Calu3 (cell line): Measurements from ENCODE around the gene PTF1A. TPM values are rescaled to one million over a fixed set of nuclear protein-coding genes. Genes with fewer than 3 reads are reported as not detected.

Experiments used
- BruUV-seq: library from RNA; stranded (reverse); fragments of 400-500 nt; replicated peaks from 2 replicates; lab custom pipeline; 2021; lab: Mats Ljungman, UMichigan
- CTCF ChIA-PET: fragments of 300-600 bp; sonication (Branson Sonifier 250); formaldehyde crosslinking; loops from one replicate; lab custom pipeline; 2022; ENCODE audit warnings: antibody characterized with exemption; lab: Charles Lee
- DNase-seq: peaks from one replicate; pipeline ENCODE4 v3.0.0; 2022
- H3K27ac Mint-ChIP-seq: one replicate; pipeline ENCODE4 v1.8.0; 2022; ENCODE audit warnings: mixed read lengths; ENCODE audit not compliant: unreplicated experiment
- H3K27me3 Mint-ChIP-seq: one replicate; pipeline ENCODE4 v1.8.0; 2022; ENCODE audit warnings: mixed read lengths; ENCODE audit not compliant: unreplicated experiment
- H3K36me3 Mint-ChIP-seq: one replicate; pipeline ENCODE4 v1.8.0; 2022; ENCODE audit warnings: mild to moderate bottlenecking, moderate library complexity, mixed read lengths; ENCODE audit not compliant: insufficient read depth, unreplicated experiment
- H3K4me1 Mint-ChIP-seq: one replicate; pipeline ENCODE4 v1.8.0; 2022; ENCODE audit warnings: mild to moderate bottlenecking, low read depth, mixed read lengths; ENCODE audit not compliant: unreplicated experiment
- H3K4me3 Mint-ChIP-seq: one replicate; pipeline ENCODE4 v1.8.0; 2022; ENCODE audit warnings: mild to moderate bottlenecking, low read depth, moderate library complexity, mixed read lengths; ENCODE audit not compliant: unreplicated experiment
- H3K9me3 Mint-ChIP-seq: one replicate; pipeline ENCODE4 v1.8.0; 2022; ENCODE audit warnings: low read depth, mixed read lengths; ENCODE audit not compliant: unreplicated experiment
- CTCF ChIP-seq: fragments of 200-600 bp; IDR thresholded peaks from one replicate; pipeline ENCODE4 v1.8.0; 2022; ENCODE audit warnings: antibody characterized with exemption; ENCODE audit not compliant: unreplicated experiment
- intact Hi-C: fragments of 100-400 bp; cut with micrococcal nuclease; formaldehyde crosslinking; loops from one replicate; pipeline ENCODE4 v1.10.0; 2022; ENCODE audit not compliant: unreplicated experiment
- total RNA-seq: library from RNA; stranded (reverse); gene quantifications from 2 replicates; pipeline ENCODE4 v1.2.3, GENCODE V29; 2022

Gene PTF1A
- total RNA-seq, 1 experiment from 2014 or later = not detected

- CTCF ChIA-PET = no interaction called here
- Mint-ChIP-seq H3K4me1 (no peaks in the 10 kb centered on the region), H3K27ac (no peak overlapping the region), H3K4me3 (no peak overlapping the region), H3K27me3 (peaks cover 73% of the 10 kb centered on the region), H3K36me3 (no peaks in the 10 kb centered on the region), H3K9me3 (no peaks in the 10 kb centered on the region)
- no TSS peak for BruUV-seq
- no peak for DNase-seq
- no peak for TF ChIP-seq CTCF
- intact Hi-C loops = no loop called here
Observed at GRCh38 chr10:23202779-23203178, 10.7 kb downstream of the PTF1A start.

GRCh38 chr10:23203369-23204325, 11.5 kb downstream of the PTF1A start:
- no peak overlapping the region for H3K27ac Mint-ChIP-seq
- H3K27me3 Mint-ChIP-seq = peaks cover 67% of the 10 kb centered on the region
- TF ChIP-seq CTCF = no peak
- BruUV-seq = no TSS peak
- no peak for DNase-seq
- no peaks in the 10 kb centered on the region for H3K4me1 Mint-ChIP-seq
- no peaks in the 10 kb centered on the region for H3K36me3 Mint-ChIP-seq
- no peaks in the 10 kb centered on the region for H3K9me3 Mint-ChIP-seq
- H3K4me3 Mint-ChIP-seq = no peak overlapping the region
- CTCF ChIA-PET = no interaction called here
- intact Hi-C loops = no loop called here

DNA sequence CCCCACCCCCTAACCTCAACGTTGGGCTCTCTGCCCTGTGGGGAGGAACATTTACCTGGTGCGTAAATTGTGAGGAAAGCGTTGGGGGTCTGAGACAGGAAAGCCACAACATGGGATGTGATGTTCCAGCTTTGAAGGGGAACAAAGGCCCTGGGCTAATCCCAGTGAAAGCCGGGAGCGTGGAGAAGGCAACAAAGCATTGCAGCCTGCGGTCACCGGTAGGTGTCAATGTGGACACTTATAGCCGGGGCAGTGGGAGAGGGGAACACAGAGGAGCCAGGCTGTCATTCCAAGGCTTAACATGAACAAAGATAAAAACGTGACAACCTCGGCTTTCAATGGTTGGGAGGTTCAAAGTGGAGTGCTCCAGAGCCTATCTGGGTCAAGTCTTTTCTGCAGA, 12.7 kb downstream of the PTF1A start:
- CTCF ChIA-PET = no interaction called here
- intact Hi-C loops = no loop called here
- BruUV-seq = no TSS peak
- H3K9me3 Mint-ChIP-seq = no peaks in the 10 kb centered on the region
- H3K27ac Mint-ChIP-seq = no peak overlapping the region
- no peak overlapping the region for H3K4me3 Mint-ChIP-seq
- DNase-seq = no peak
- TF ChIP-seq CTCF = no peak
- H3K4me1 Mint-ChIP-seq = no peaks in the 10 kb centered on the region
- no peaks in the 10 kb centered on the region for H3K36me3 Mint-ChIP-seq
- H3K27me3 Mint-ChIP-seq = peaks cover 67% of the 10 kb centered on the region

GRCh38 chr10:23205972-23206642, 14.0 kb downstream of the PTF1A start:
- H3K27ac Mint-ChIP-seq = no peak overlapping the region
- H3K9me3 Mint-ChIP-seq = no peaks in the 10 kb centered on the region
- DNase-seq = no peak
- no peaks in the 10 kb centered on the region for H3K4me1 Mint-ChIP-seq
- CTCF ChIA-PET = interaction anchor here (0.6 kb wide), 1 partner anchor 46 kb away, joined by 3 read pairs; no protein-coding TSS in a partner anchor
- H3K4me3 Mint-ChIP-seq = no peak overlapping the region
- peaks cover 57% of the 10 kb centered on the region for H3K27me3 Mint-ChIP-seq
- TF ChIP-seq CTCF = no peak
- intact Hi-C loops = no loop called here
- no peaks in the 10 kb centered on the region for H3K36me3 Mint-ChIP-seq
- BruUV-seq = no TSS peak
